Activated CD8-positive, alpha-beta T cell treated with anti-CD3 and anti-CD28 coated beads, Interleukin-2, amount 10 ng/mL, durations not matched to agents 7 days and 5 days (primary cell): ENCODE data around the gene UBE2D3. TPM values are rescaled to one million over a fixed set of nuclear protein-coding genes. Genes with fewer than 3 reads are reported as not detected.
"Not testable (repeated sequence)": the region's sequence is repeated elsewhere in the genome, so short reads cannot be mapped to it uniquely, and the experiment has no call there.

Experiments used
- ATAC-seq: fragments of 150-1000 bp; cut with Tn5 transposase; one replicate; pipeline ENCODE4 v1.10.0; 2021; ENCODE audit warnings: moderate library complexity
- CTCF ChIA-PET: fragments of 350-600 bp; sonication (Branson Sonifier 250); formaldehyde crosslinking; loops from one replicate; lab custom pipeline; 2021; ENCODE audit warnings: antibody characterized with exemption; lab: Charles Lee
- POLR2A ChIA-PET: fragments of 350-600 bp; sonication (Branson Sonifier 250); formaldehyde crosslinking; loops from one replicate; lab custom pipeline; 2021; ENCODE audit warnings: antibody characterized with exemption; lab: Charles Lee
- DNase-seq: peaks from one replicate; pipeline ENCODE4 v3.0.0-alpha.2; 2020
- H3K27ac Mint-ChIP-seq: one replicate; pipeline ENCODE4 v1.8.0; 2021; ENCODE audit warnings: mild to moderate bottlenecking, mixed read lengths
- H3K27me3 Mint-ChIP-seq: one replicate; pipeline ENCODE4 v1.8.0; 2021; ENCODE audit warnings: low read depth, mixed read lengths
- H3K36me3 Mint-ChIP-seq: one replicate; pipeline ENCODE4 v1.8.0; 2021; ENCODE audit warnings: low read depth, mixed read lengths
- H3K4me1 Mint-ChIP-seq: one replicate; pipeline ENCODE4 v1.8.0; 2021; ENCODE audit warnings: low read depth, mixed read lengths
- H3K4me3 Mint-ChIP-seq: one replicate; pipeline ENCODE4 v1.8.0; 2021; ENCODE audit warnings: mild to moderate bottlenecking, mixed read lengths
- H3K9me3 Mint-ChIP-seq: one replicate; pipeline ENCODE4 v1.8.0; 2022; ENCODE audit warnings: mixed read lengths; ENCODE audit not compliant: insufficient read depth
- total RNA-seq, 2 experiments: library from RNA; stranded (reverse); gene quantifications; one replicate each; pipeline ENCODE4 v1.2.3, GENCODE V29; 2021

UBE2D3 gene
- total RNA-seq, 2 experiments from 2014 or later: 388 to 409 TPM

DNA sequence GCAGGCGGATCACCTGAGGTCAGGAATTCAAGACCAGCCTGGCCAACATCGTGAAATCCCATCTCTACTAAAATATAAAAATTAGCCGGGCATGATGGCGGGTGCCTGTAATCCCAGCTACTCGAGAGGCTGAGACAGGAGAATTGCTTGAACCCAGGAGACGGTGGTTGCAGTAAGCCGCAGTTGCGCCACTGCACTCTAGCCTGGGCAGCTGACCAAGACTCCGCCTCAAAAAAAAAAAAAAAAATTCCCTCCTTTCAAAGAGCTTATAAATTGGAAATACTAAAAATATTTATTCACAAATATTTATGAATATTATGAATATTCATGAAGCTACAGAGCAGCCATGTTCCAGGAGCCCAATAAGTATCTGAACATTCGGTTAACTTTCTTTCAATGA lies 8.3 kb downstream of the UBE2D3 start:
- H3K9me3 Mint-ChIP-seq, ATAC-seq, CTCF ChIA-PET, H3K27me3 Mint-ChIP-seq, DNase-seq: not testable (repeated sequence)
- peaks cover 82% of the 10 kb centered on the region for H3K4me1 Mint-ChIP-seq
- H3K36me3 Mint-ChIP-seq: peaks cover 75% of the 10 kb centered on the region
- peak overlapping the region; percentile 64 for H3K4me3 Mint-ChIP-seq
- H3K27ac Mint-ChIP-seq: peak overlapping the region; percentile 37
- POLR2A ChIA-PET: interaction anchor here (0.9 to 5.4 kb wide), 4 partner anchors 8 to 201 kb away, joined by 3 to 62 read pairs (median 4); partner anchors contain the start of genes CISD2, SLC9B1 and UBE2D3

DNA sequence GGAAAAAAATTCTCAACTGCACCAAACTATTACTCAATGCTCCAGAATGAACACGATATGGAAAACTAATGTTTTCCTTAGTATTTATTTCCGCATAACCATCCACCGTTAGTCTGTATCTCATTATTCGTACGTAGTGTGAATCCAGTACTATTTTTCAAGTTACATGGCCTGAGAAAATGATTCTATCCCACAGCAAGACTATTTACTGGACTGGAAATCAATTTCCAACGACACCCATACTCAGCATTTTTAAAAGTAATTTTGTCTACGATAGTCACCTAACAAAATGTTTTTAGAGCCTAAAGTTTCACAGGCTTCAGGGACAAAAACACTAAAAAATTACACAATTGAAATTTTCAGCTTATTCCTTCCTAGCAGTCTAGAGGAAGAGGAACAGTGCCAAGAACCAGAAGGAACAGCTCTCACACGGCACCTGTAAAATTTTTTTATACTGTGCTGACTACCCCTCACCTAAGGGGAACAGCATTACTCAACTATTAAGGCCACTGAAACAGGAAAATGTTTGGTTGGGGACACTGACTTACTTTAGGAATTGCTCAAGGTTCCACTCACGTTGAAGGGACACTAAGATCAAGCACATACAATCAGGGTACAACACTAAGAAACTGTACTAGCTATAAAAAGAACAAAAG lies 9.6 kb downstream of the UBE2D3 start:
- Mint-ChIP-seq H3K9me3 (no peaks in the 10 kb centered on the region), H3K4me3 (peak overlapping the region; percentile 22), H3K27ac (peak overlapping the region; percentile 21), H3K36me3 (peaks cover 72% of the 10 kb centered on the region), H3K27me3 (no peaks in the 10 kb centered on the region), H3K4me1 (peaks cover 82% of the 10 kb centered on the region)
- CTCF ChIA-PET: interaction anchor here (0.7 to 2.7 kb wide), 5 partner anchors 8 to 277 kb away, joined by 3 to 17 read pairs (median 4); partner anchors contain the start of gene UBE2D3
- no peak for ATAC-seq
- POLR2A ChIA-PET: interaction anchor here (0.7 to 5.4 kb wide), 4 partner anchors 9 to 73 kb away, joined by 4 to 62 read pairs (median 14); partner anchors contain the start of genes CISD2 and UBE2D3
- DNase-seq: no peak

DNA sequence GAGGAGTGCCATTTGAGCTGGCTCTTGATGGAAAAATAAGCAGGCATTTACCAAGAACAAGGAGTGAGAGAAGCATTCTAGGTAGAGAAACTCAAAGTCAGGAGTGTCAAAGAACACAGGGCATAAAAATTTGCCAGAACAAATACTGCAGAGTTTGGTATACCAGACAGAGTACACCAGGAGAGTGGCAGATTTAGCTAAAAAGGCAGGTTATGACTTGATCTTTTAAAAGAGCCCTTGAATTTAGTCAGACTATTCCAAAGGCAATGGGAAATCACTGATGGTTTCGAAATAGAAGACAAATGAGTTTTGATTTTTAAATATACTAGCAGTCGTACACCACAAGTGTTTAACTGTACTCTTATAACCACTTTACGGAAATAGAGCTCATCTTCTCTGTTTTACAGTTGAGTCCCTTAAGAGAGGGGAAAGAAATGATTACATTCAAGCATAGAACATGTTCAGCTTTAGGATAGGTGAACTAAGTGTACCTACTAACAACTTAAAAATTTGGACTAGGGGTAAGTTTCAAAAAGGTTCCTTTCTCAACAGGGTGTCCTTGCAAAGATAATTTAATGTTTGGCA lies 10.2 kb downstream of the UBE2D3 start:
- no peak for DNase-seq
- POLR2A ChIA-PET: interaction anchor here (2.0 to 5.4 kb wide), 3 partner anchors 10 to 52 kb away, joined by 4 to 62 read pairs (median 24); partner anchors contain the start of genes CISD2 and UBE2D3
- peak overlapping the region; percentile 54 for H3K27ac Mint-ChIP-seq
- H3K4me3 Mint-ChIP-seq: peak overlapping the region; percentile 22
- no peaks in the 10 kb centered on the region for H3K27me3 Mint-ChIP-seq
- CTCF ChIA-PET: interaction anchor here (0.9 to 2.7 kb wide), 8 partner anchors 9 to 283 kb away, joined by 3 to 17 read pairs (median 3); partner anchors contain the start of genes BDH2 and UBE2D3
- H3K9me3 Mint-ChIP-seq: no peaks in the 10 kb centered on the region
- H3K4me1 Mint-ChIP-seq: peaks cover 83% of the 10 kb centered on the region
- peaks cover 71% of the 10 kb centered on the region for H3K36me3 Mint-ChIP-seq
- peak; percentile 16 for ATAC-seq

DNA sequence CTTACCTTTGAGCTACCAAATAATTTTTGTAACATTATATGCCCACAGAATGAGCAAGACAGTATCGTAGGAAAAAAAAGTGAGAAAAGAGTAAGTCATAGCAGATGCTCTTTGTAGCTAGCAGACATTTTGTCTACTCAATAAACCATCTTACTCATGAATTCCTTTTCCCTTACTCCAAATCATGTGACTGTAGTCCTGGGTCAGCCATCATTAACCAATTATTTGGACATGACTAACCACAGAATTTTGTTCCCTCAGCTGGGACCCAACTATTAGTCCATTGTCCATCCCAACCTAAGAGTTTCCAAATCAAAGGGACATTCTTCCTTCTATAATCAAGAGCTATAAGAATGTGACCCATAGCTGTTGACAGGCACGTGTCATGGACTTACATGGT lies 11.4 kb downstream of the UBE2D3 start:
- Mint-ChIP-seq H3K9me3 (no peaks in the 10 kb centered on the region), H3K4me1 (peaks cover 83% of the 10 kb centered on the region), H3K27ac (no peak overlapping the region), H3K27me3 (no peaks in the 10 kb centered on the region), H3K4me3 (no peak overlapping the region), H3K36me3 (peaks cover 72% of the 10 kb centered on the region)
- no peak for DNase-seq
- ChIA-PET POLR2A (interaction anchor here (3.7 to 5.4 kb wide), 2 partner anchors 11 to 53 kb away, joined by 24 to 62 read pairs; partner anchors contain the start of genes CISD2 and UBE2D3), CTCF (interaction anchor here (0.6 to 2.7 kb wide), 11 partner anchors 9 to 385 kb away, joined by 3 to 17 read pairs (median 3); partner anchors contain the start of genes BDH2 and UBE2D3)
- ATAC-seq: no peak

DNA sequence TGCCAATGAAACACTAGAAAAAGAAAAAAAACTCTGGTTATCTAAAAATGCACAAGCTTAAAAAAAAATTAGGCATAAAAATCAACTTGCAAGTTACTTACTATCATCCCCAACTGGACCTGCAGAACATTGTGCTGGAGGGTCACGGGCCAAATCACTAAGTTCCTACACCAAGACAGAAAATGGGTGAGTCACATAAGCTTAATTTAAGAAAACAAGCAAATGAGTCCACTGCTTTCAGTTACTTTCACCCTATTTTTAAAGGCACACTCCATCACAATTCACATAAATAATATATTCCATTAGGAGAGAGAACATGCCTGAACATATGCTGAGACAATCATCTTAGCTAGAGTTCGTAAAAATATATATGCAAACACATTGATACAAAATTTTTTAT lies 17.7 kb downstream of the UBE2D3 start:
- H3K9me3 Mint-ChIP-seq: no peaks in the 10 kb centered on the region
- H3K4me3 Mint-ChIP-seq: no peak overlapping the region
- peaks cover 77% of the 10 kb centered on the region for H3K36me3 Mint-ChIP-seq
- H3K27me3 Mint-ChIP-seq: no peaks in the 10 kb centered on the region
- peaks cover 64% of the 10 kb centered on the region for H3K4me1 Mint-ChIP-seq
- no peak for ATAC-seq
- ChIA-PET POLR2A (interaction anchor here (0.6 to 3.8 kb wide), 2 partner anchors 17 to 60 kb away, joined by 3 to 33 read pairs; partner anchors contain the start of gene UBE2D3), CTCF (interaction anchor here (0.7 to 1.8 kb wide), 6 partner anchors 8 to 379 kb away, joined by 3 to 8 read pairs (median 4); no protein-coding TSS in a partner anchor)
- no peak for DNase-seq
- peak overlapping the region; percentile 15 for H3K27ac Mint-ChIP-seq

DNA sequence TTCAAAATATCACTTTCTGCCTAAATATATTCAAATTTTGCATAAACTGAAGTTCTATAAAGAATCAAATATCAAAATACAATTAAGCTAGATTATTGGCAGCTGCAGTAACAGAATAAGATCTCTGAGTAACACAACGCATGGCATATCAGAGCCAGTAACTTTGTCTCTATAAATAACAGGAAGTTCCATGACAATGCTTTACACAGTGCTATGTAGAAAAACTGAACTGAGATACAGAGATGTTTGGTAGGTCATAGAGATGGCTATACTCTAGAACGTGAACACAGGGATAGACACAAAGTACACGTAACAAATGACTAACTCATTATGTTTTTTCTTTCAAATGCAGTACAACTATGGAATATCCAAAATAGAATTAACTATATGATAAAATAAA lies 18.2 kb downstream of the UBE2D3 start:
- ChIA-PET POLR2A (interaction anchor here (3.8 kb wide), 1 partner anchor 18 kb away, joined by 33 read pairs; the partner anchor contains the start of gene UBE2D3), CTCF (interaction anchor here (1.5 to 1.8 kb wide), 3 partner anchors 17 to 379 kb away, joined by 3 to 8 read pairs (median 4); no protein-coding TSS in a partner anchor)
- H3K9me3 Mint-ChIP-seq: no peaks in the 10 kb centered on the region
- peak overlapping the region; percentile 69 for H3K27ac Mint-ChIP-seq
- DNase-seq: no peak
- ATAC-seq: peak; percentile 64
- no peaks in the 10 kb centered on the region for H3K27me3 Mint-ChIP-seq
- peaks cover 60% of the 10 kb centered on the region for H3K4me1 Mint-ChIP-seq
- H3K4me3 Mint-ChIP-seq: no peak overlapping the region
- H3K36me3 Mint-ChIP-seq: peaks cover 75% of the 10 kb centered on the region

DNA sequence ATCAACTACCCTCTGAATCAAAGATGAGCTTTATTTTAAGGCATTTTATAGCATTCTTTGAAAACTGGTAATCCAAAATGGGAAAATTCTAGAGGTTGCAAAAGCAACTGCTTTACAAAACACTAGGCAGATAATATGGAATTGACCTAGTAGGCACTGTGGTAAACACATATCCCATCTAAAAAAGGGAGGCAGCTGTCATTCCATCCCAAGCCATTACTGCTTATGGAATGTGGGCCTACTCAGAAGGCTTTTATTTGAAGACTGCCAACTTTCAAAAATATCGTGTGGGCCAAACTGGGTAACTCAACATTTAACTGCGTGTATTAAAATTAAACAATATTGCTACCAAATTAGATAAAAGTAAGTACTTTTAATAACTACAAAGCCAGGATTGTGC lies 19.3 kb downstream of the UBE2D3 start:
- peaks cover 73% of the 10 kb centered on the region for H3K36me3 Mint-ChIP-seq
- no peaks in the 10 kb centered on the region for H3K9me3 Mint-ChIP-seq
- no peak overlapping the region for H3K4me3 Mint-ChIP-seq
- H3K27ac Mint-ChIP-seq: no peak overlapping the region
- ChIA-PET POLR2A (no interaction called here), CTCF (no interaction called here)
- H3K4me1 Mint-ChIP-seq: peaks cover 54% of the 10 kb centered on the region
- no peak for DNase-seq
- no peaks in the 10 kb centered on the region for H3K27me3 Mint-ChIP-seq
- no peak for ATAC-seq

GRCh38 chr4:102807345-102807744 lies 20.0 kb downstream of the UBE2D3 start:
- no peak overlapping the region for H3K4me3 Mint-ChIP-seq
- CTCF ChIA-PET: no interaction called here
- H3K4me1 Mint-ChIP-seq: peaks cover 50% of the 10 kb centered on the region
- ATAC-seq: no peak
- peaks cover 75% of the 10 kb centered on the region for H3K36me3 Mint-ChIP-seq
- POLR2A ChIA-PET: no interaction called here
- no peak overlapping the region for H3K27ac Mint-ChIP-seq
- no peak for DNase-seq
- H3K27me3 Mint-ChIP-seq: no peaks in the 10 kb centered on the region
- H3K9me3 Mint-ChIP-seq: no peaks in the 10 kb centered on the region

- DNase-seq: no peak
- H3K4me1 Mint-ChIP-seq: peaks cover 7% of the 10 kb centered on the region
- CTCF ChIA-PET: interaction anchor here (2.6 kb wide), 1 partner anchor 17 kb away, joined by 8 read pairs; no protein-coding TSS in a partner anchor
- peaks cover 73% of the 10 kb centered on the region for H3K36me3 Mint-ChIP-seq
- H3K27me3 Mint-ChIP-seq: no peaks in the 10 kb centered on the region
- POLR2A ChIA-PET: interaction anchor here (0.9 kb wide), 1 partner anchor 27 kb away, joined by 4 read pairs; the partner anchor contains the start of gene UBE2D3
- no peak overlapping the region for H3K27ac Mint-ChIP-seq
- no peak for ATAC-seq
- no peak overlapping the region for H3K4me3 Mint-ChIP-seq
- no peaks in the 10 kb centered on the region for H3K9me3 Mint-ChIP-seq
Observed at GRCh38 chr4:102799816-102800215, 27.5 kb downstream of the UBE2D3 start.

- Mint-ChIP-seq H3K27ac (no peak overlapping the region), H3K4me1 (peaks cover 6% of the 10 kb centered on the region), H3K9me3 (no peaks in the 10 kb centered on the region), H3K36me3 (peaks cover 74% of the 10 kb centered on the region), H3K4me3 (no peak overlapping the region), H3K27me3 (no peaks in the 10 kb centered on the region)
- DNase-seq (no peak), ATAC-seq (no peak)
- CTCF ChIA-PET: no interaction called here
- POLR2A ChIA-PET: no interaction called here
Observed at GRCh38 chr4:102794999-102795398, 32.4 kb downstream of the UBE2D3 start.

GRCh38 chr4:102792361-102792936 lies 34.9 kb downstream of the UBE2D3 start:
- Mint-ChIP-seq H3K27me3 (no peaks in the 10 kb centered on the region), H3K27ac (peak overlapping the region; percentile 13), H3K4me3 (no peak overlapping the region), H3K36me3 (peaks cover 56% of the 10 kb centered on the region), H3K9me3 (no peaks in the 10 kb centered on the region), H3K4me1 (peaks cover 6% of the 10 kb centered on the region)
- DNase-seq: no peak
- CTCF ChIA-PET: interaction anchor here (0.8 kb wide), 1 partner anchor 17 kb away, joined by 3 read pairs; no protein-coding TSS in a partner anchor
- peak; percentile 16 for ATAC-seq
- POLR2A ChIA-PET: interaction anchor here (0.6 to 0.8 kb wide), 2 partner anchors 13 to 32 kb away, joined by 3 read pairs; partner anchors contain the start of gene MANBA
